Activated T-helper 9 cell treated with anti-CD3 and anti-CD28 coated beads, Interleukin-2, amount 50 U/mL, for 16 hours (primary cell): ENCODE data around the gene MPI.
A peak's percentile ranks its signal among the peaks of the same experiment; 100 is the strongest.
"Not testable (repeated sequence)": the region's sequence is repeated elsewhere in the genome, so short reads cannot be mapped to it uniquely, and the experiment has no call there.

Experiments used
- DNase-seq: peaks from one replicate; pipeline ENCODE4 v3.0.0-alpha.2; 2020; ENCODE audit warnings: low read depth

Gene MPI

GRCh38 chr15:74864296-74864695, 25.5 kb upstream of the MPI start:
- no peak for DNase-seq

- DNase-seq = no peak
Observed at GRCh38 chr15:74865316-74865715, 24.5 kb upstream of the MPI start.

- no peak for DNase-seq
Observed at GRCh38 chr15:74866090-74866489, 23.8 kb upstream of the MPI start.

DNA sequence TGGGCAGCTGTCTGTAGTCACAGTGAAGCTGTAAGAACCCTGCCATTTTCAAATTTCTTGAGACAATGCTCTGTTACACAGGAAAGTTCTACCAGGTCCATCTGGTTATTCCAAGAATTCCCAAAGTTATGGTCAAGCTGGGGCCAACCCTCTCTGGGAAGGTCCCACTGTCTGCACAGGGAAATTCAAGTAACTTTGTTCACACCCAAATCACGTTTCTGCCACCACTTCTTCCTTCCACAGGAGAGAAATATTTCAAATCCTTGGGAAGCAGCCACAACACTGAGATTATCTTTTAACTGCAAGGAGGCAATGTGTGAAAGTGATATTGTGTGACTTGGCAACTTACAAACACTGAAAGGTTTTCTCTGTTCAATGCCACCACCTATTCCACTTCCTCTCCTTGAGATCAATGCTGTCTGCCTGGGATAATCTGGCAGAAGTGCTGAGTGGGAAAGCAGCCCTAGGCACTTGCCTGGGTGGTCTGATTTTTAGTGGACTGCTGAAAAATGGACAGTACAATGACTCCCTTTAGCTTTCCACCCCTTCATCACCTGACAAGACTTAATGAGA, 22.3 kb upstream of the MPI start:
- no peak for DNase-seq

GRCh38 chr15:74868059-74868458, 21.8 kb upstream of the MPI start:
- DNase-seq = no peak

DNA sequence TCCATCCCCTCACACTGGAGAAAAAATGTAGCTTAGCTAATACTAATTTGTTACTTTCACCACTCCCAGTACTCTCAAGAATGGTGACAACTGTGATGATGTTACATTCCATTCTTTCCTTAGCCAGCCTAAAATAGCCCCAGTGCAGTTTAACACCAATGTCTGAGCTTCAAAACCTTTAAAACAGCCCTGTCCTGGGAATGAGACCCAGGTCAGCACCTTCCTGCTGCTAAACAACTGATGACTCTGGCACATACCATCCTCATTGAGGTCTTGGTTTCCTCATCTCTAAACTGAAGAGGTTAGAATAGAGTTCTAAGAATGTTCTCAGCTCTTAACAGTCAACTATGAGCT, 20.5 kb upstream of the MPI start:
- no peak for DNase-seq

- no peak for DNase-seq
Observed at GRCh38 chr15:74869726-74870407, 20.0 kb upstream of the MPI start.

- DNase-seq = no peak
Observed at GRCh38 chr15:74870436-74871215, 19.2 kb upstream of the MPI start.

GRCh38 chr15:74872702-74873035, 17.2 kb upstream of the MPI start:
- DNase-seq = no peak

- DNase-seq = peak; percentile 83
Observed at GRCh38 chr15:74873036-74873755, 16.6 kb upstream of the MPI start, which contains the start of gene SCAMP2. SCAMP2 (minus strand) TSS chr15:74873365; CDS start chr15:74873255, 110 bp downstream.

DNA sequence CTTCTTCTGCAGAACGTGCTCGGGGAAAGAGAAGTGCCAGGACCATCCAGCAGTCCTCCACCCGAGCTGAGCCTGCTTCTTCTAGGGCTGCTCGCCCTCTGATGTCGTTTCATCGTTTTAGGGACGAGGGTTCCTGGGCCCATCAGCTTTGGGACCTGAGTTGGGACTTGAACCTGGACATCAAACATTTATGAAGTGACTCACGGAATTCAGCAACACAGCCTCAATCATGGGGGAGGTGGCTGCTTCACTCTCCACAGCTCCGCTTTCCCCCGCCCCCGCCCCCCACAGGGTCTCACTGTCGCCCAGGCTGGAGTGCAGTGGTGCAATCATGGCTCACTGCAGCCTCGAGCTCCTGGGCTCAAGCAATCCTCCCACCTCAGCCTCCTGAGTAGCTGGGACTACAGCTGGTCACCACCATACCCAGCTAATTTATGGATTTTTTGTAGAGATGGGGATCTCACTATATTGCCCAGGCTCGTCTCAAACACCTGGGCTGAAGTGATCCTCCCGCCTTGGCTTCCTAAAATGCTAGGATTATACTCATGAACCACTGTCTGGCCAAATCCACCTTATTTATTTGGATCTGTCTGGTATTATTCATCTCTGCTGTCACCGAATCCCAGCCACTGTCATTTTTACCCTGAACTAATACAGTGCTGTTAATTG, 16.0 kb upstream of the MPI start:
- no peak for DNase-seq

DNA sequence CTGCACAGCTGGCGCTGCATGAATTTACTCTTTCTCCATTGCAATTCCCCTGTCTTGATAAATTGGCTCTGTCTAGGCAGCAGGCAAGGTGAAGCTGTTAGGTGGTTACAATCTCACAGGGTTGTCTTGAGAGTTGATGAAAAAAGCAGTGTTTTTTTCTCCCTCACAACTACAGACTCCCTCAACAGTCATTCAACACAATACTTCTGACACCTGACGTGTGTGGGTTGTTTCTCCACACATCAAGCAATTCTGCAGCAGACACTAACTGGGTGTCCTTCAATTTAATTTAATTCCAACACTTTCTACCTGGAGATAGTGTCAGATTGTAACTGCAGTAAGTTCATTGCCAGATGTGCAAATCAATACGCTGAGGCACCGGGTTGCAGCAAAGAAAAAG, 11.6 kb upstream of the MPI start:
- no peak for DNase-seq

DNA sequence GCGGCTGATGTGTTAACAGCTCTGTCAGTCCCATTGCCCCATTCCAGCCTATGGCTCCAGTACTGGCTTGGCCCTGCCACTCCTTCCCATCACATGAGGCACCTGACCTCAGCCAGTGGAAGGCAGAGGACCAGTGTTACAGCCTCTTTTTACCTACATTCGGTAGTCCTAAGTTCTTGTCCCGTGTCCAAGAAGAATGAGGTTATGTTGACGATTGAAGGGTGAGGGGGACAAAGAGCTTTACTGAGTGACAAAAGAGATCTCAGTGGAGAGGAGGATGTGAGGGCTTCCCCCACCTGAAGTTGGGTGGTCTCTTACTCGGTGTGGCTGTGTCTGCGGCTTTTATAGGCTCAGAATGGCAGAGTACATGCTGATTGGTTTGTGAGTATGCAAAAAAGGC, 7.3 kb upstream of the MPI start:
- no peak for DNase-seq

GRCh38 chr15:74884428-74885223, 5.2 kb upstream of the MPI start:
- no peak for DNase-seq

GRCh38 chr15:74885461-74885860, 4.4 kb upstream of the MPI start:
- DNase-seq = no peak

DNA sequence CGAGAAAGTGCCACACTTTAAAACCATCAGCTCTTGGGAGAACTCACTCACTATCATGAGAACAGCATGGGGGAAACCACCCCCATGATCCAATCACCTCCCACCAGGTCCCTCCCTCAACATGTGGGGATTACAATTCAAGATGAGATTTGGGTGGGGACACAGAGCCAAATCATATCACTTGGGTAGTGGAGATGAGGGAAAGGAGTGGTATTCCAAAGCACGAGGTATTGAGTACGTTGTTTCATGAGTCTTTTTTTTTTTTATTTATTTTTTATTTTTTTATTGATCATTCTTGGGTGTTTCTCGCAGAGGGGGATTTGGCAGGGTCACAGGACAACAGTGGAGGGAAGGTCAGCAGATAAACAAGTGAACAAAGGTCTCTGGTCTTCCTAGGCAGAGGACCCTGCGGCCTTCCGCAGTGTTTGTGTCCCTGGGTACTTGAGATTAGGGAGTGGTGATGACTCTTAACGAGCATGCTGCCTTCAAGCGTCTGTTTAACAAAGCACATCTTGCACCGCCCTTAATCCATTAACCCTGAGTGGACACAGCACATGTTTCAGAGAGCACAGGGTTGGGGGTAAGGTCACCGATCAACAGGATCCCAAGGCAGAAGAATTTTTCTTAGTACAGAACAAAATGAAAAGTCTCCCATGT, 2.2 kb upstream of the MPI start:
- DNase-seq = not testable (repeated sequence)

DNA sequence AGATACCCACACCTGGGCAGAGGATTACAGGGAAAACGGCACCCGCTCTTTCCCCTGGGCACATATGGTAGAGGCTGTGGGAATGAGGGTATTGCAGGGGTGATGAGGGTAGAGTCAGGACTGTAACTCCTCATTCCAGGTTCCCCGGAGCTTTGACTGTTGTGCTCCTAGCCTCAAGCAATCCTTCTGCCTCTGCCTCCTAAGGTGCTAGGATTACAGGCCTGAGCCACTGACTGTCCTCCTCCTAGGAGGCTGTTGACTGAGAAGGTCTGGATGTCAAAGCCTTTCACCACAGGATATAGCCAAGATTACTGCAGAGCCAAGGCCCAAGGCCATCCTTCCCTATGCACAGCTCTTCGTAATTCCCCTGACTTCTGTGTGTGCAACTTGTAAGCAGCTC, 1.1 kb upstream of the MPI start:
- no peak for DNase-seq

GRCh38 chr15:74889390-74889882, 406 bp upstream of the MPI start:
- no peak for DNase-seq

DNA sequence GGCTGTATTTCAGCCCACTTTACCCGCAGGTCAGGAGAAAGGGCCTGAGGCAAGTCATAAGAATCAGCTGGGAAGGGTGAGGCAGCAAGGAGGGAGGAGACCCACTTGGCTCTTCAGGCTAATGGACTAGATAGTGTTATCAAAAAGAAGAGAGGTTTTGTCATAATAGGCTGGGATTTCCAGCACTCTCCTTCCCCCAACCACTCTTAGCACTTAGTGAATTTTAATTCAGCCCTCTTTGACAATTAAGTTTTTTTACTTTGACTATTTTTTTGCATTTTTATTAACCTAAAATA, 771 bp downstream of the MPI start:
- DNase-seq = no peak

DNA sequence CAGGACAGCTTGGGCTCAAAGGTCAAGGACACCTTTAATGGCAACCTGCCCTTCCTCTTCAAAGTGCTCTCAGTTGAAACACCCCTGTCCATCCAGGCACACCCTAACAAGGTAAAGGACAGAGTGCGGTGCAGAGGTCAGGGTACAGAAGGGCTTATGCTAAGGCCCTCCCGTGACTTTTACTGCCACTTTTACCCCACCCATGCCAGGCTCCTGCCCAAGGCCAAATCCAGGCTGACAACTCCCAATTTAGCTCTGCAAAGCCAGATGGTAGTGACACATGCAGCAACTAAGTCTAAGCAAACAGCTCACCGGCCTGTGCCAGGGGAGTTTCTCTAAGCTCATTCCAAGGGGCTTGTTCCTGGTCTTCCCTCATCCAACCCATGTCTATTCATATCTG, 1.6 kb downstream of the MPI start:
- DNase-seq = no peak

- DNase-seq = no peak
Observed at GRCh38 chr15:74892313-74892712, 2.5 kb downstream of the MPI start.
